K562 (cell line): ENCODE results near the gene TLCD4. TPM values are rescaled to one million over a fixed set of nuclear protein-coding genes. Genes with fewer than 3 reads are reported as not detected.

Experiments
- ESRRB ChIP-seq: fragments of 250-450 bp; sonication (Bioruptor Pico); IDR thresholded peaks from 2 replicates; pipeline ENCODE4 v1.5.0; 2020; ENCODE audit warnings: mild to moderate bottlenecking, moderate library complexity, borderline replicate concordance
- FOXA3 ChIP-seq, 2 experiments: fragments of 450-650 bp in 1 of 2; sonication (generic) in 1 of 2; formaldehyde crosslinking; IDR thresholded peaks in 1 of 2; conservative IDR thresholded peaks in 1 of 2; 2 replicates each; pipeline versions ENCODE4 v1.4.0 to v1.8.0; 2020 to 2022; ENCODE audit warnings: mild to moderate bottlenecking in 2 of 2, missing genetic modification reagents in 1 of 2
- FOXM1 ChIP-seq, 2 experiments: fragments of 450-650 bp in 1 of 2; sonication (generic) in 1 of 2; formaldehyde crosslinking in 1 of 2; IDR thresholded peaks; 2 replicates each; pipeline versions ENCODE4 v1.6.1 to v1.9.0; 2017 to 2022; ENCODE audit warnings: low read depth in 2 of 2, mild to moderate bottlenecking in 2 of 2, missing genetic modification reagents in 1 of 2, moderate library complexity in 1 of 2
- GATA2 ChIP-seq: sonication (generic); formaldehyde crosslinking; IDR thresholded peaks from 2 replicates; pipeline ENCODE4 v1.4.0; 2020; ENCODE audit warnings: mild to moderate bottlenecking, missing genetic modification reagents
- GTF2A2 ChIP-seq: IDR thresholded peaks from 2 replicates; pipeline ENCODE4 v1.6.1; 2016; ENCODE audit warnings: mild to moderate bottlenecking, missing genetic modification characterization, missing compliant biosample characterization
- HMGN3 ChIP-seq: IDR thresholded peaks from 2 replicates; pipeline ENCODE4 v1.6.1; 2011; ENCODE audit warnings: borderline replicate concordance, low read depth, mild to moderate bottlenecking, mixed read lengths, low read length; ENCODE audit not compliant: insufficient read length; ENCODE audit errors: extremely low read depth
- KHSRP ChIP-seq: fragments of 450-650 bp; IDR thresholded peaks from 2 replicates; pipeline ENCODE4 v1.6.1; 2017
- KLF10 ChIP-seq: fragments of 250-450 bp; sonication (Bioruptor Pico); IDR thresholded peaks from 2 replicates; pipeline ENCODE4 v1.6.1; 2021; ENCODE audit warnings: matching md5 sums
- PTBP1 ChIP-seq: fragments of 200-400 bp; formaldehyde crosslinking; IDR thresholded peaks from 2 replicates; pipeline ENCODE4 v1.6.1; 2017; ENCODE audit warnings: low read depth, low read length
- PTTG1 ChIP-seq: fragments of 450-650 bp; IDR thresholded peaks from 2 replicates; pipeline ENCODE4 v1.6.1; 2016; ENCODE audit warnings: low read depth, mild to moderate bottlenecking, missing genetic modification characterization, missing compliant biosample characterization
- RBM17 ChIP-seq: fragments of 200-400 bp; formaldehyde crosslinking; IDR thresholded peaks from 2 replicates; pipeline ENCODE4 v1.6.1; 2017; ENCODE audit warnings: low read depth, mild to moderate bottlenecking, low read length, borderline replicate concordance
- RFX5 ChIP-seq: IDR thresholded peaks from 2 replicates; pipeline ENCODE4 v1.6.1; 2011; ENCODE audit warnings: low read depth, mild to moderate bottlenecking, improper control_type of control experiment, low read length
- SMARCC2 ChIP-seq: fragments of 450-650 bp; IDR thresholded peaks from 2 replicates; pipeline ENCODE4 v1.6.1; 2017; ENCODE audit warnings: antibody characterized with exemption, moderate library complexity, mild to moderate bottlenecking, low read depth
- SP1 ChIP-seq: sonication (generic); formaldehyde crosslinking; IDR thresholded peaks from 2 replicates; pipeline ENCODE4 v1.8.1; 2022; ENCODE audit warnings: mild to moderate bottlenecking, missing genetic modification reagents
- SP2 ChIP-seq: IDR thresholded peaks from 2 replicates; pipeline ENCODE4 v1.6.1; 2011; ENCODE audit warnings: mild to moderate bottlenecking, low read depth, low read length, moderate library complexity; ENCODE audit not compliant: poor library complexity, severe bottlenecking; ENCODE audit errors: extremely low read depth
- STAT5A ChIP-seq: IDR thresholded peaks from 2 replicates; pipeline ENCODE4 v1.6.1; 2012; ENCODE audit warnings: low read length, inconsistent platforms, borderline replicate concordance
- U2AF1 ChIP-seq: fragments of 200-400 bp; formaldehyde crosslinking; optimal IDR thresholded peaks from 2 replicates; pipeline ENCODE3; 2017; ENCODE audit warnings: mild to moderate bottlenecking, low read depth, low read length, moderate library complexity
- ZBED1 ChIP-seq: IDR thresholded peaks from 2 replicates; pipeline ENCODE4 v1.6.1; 2014
- ZNF23 ChIP-seq: fragments of 250-450 bp; sonication (Bioruptor Pico); IDR thresholded peaks from 2 replicates; pipeline ENCODE4 v1.4.0; 2020; ENCODE audit warnings: mild to moderate bottlenecking
- ZNF232 ChIP-seq: sonication (generic); formaldehyde crosslinking; IDR thresholded peaks from 2 replicates; pipeline ENCODE4 v1.8.0; 2022; ENCODE audit warnings: mild to moderate bottlenecking, missing genetic modification reagents
- ZNF41 ChIP-seq: fragments of 250-450 bp; sonication (Bioruptor Pico); conservative IDR thresholded peaks from 2 replicates; pipeline ENCODE4 v1.4.0; 2020; ENCODE audit warnings: mild to moderate bottlenecking
- ZNF707 ChIP-seq: fragments of 250-450 bp; sonication (Bioruptor Pico); conservative IDR thresholded peaks from 2 replicates; pipeline ENCODE4 v1.8.0; 2022; ENCODE audit warnings: inconsistent platforms, mild to moderate bottlenecking, moderate library complexity
- polyA plus RNA-seq, 8 experiments: library from polyadenylated mRNA; depleted of rRNA in 4 of 8; stranded (reverse) in 5 of 8; unstranded in 3 of 8; fragments of >200 nt; fragmentation: Nextera tagmentation in 2 of 8; fragmentation: Illumina TruSeq in 1 of 8; extraction: Ambion mirVana in 2 of 8; extraction: Trizol in 1 of 8; gene quantifications; 2 replicates each; pipeline versions ENCODE4 v1.2.1 to v1.2.3, GENCODE V29; 2011 to 2014; ENCODE audit warnings: inconsistent platforms in 1 of 8, missing spikeins in 1 of 8
- total RNA-seq, 7 experiments: library from RNA; depleted of rRNA in 6 of 7; stranded (reverse); fragments of >200 nt in 6 of 7; fragmentation: Illumina TruSeq in 2 of 7; extraction: Trizol in 2 of 7; gene quantifications; 2 replicates each; pipeline versions ENCODE4 v1.2.1 to v1.2.3, GENCODE V29; 2011 to 2021; ENCODE audit warnings: low replicate concordance in 1 of 7
- TF ChIP-seq, protein P1 (sequence below): fragments of 250-450 bp; sonication (Bioruptor Pico); IDR thresholded peaks from 2 replicates; pipeline ENCODE4 v1.9.0; 2021; ENCODE audit warnings: mild to moderate bottlenecking
- TF ChIP-seq, protein P2 (sequence below): fragments of 250-450 bp; sonication (Bioruptor Pico); IDR thresholded peaks from 2 replicates; pipeline ENCODE4 v1.5.0; 2021; ENCODE audit warnings: mild to moderate bottlenecking, borderline replicate concordance
- TF ChIP-seq, protein P3 (sequence below): fragments of 450-650 bp; conservative IDR thresholded peaks from 2 replicates; pipeline ENCODE4 v1.6.1; 2016; ENCODE audit warnings: missing genetic modification characterization, low read depth, mild to moderate bottlenecking, control low read depth, missing compliant biosample characterization

TLCD4 gene
- total and polyA plus RNA-seq, 9 of the 15 experiments (the other 6 are each of a cell fraction or from before 2014, with no cell fraction given) = 3.5 to 19.8 (median 7.6) TPM

DNA sequence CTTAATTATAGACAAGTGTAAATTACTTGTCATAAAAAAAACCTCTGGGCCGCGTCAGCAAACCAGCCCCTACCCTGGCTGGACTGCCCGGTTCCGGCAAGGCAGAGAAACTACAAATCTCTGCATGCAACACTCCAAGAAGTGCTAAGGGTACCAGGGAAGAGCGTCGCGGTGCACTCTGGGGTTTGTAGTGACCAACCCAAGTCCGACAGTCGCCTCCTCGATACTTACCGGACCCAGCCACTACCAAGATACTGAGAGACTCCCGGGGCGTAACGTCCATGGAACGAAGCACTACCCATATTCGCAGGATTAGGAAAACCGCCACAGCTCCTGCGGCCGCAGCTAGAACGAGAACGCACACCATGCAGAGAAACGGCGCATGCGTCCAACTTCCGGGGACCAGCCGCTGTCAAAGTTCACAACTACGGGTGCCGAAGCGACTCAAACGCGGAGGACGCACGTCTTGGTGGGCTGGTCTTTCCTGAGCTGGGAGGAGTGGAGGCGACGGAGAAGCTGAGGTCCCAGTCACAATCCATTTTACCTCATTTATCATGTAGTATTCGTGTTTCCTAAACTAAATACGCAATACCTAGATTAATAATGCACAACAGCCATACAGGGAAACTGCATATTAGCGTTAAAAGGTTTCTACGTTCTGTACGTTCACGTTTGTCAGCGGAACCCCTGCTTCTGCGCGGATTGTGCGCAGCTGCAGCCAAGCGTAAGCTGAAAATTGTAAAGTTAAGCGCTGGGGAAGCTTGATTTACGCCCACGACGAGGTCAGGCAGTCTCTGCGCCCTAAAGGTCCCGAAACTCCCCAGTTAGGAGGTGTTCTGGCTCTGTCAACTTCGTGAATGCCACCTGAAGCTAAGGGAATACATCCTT, 44.4 kb upstream of the TLCD4 start, which contains the start of gene ALG14 (continued):
- TF ChIP-seq, protein P1, sequence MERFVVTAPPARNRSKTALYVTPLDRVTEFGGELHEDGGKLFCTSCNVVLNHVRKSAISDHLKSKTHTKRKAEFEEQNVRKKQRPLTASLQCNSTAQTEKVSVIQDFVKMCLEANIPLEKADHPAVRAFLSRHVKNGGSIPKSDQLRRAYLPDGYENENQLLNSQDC (CRISPR knock-in tag) = no peak
- TF ChIP-seq, protein P2, sequence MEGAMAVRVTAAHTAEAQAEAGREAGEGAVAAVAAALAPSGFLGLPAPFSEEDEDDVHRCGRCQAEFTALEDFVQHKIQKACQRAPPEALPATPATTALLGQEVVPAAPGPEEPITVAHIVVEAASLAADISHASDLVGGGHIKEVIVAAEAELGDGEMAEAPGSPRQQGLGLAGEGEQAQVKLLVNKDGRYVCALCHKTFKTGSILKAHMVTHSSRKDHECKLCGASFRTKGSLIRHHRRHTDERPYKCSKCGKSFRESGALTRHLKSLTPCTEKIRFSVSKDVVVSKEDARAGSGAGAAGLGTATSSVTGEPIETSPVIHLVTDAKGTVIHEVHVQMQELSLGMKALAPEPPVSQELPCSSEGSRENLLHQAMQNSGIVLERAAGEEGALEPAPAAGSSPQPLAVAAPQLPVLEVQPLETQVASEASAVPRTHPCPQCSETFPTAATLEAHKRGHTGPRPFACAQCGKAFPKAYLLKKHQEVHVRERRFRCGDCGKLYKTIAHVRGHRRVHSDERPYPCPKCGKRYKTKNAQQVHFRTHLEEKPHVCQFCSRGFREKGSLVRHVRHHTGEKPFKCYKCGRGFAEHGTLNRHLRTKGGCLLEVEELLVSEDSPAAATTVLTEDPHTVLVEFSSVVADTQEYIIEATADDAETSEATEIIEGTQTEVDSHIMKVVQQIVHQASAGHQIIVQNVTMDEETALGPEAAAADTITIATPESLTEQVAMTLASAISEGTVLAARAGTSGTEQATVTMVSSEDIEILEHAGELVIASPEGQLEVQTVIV = no peak
- TF ChIP-seq PTTG1 (tag) = no peak
- peak; percentile 75 for TF ChIP-seq SP1
- TF ChIP-seq ESRRB (CRISPR knock-in tag) = no peak
- TF ChIP-seq RFX5 = no peak
- TF ChIP-seq FOXM1 (IDR thresholded peaks at IDR 0.05; ENCODE audit: low read depth) = no peak
- no peak; the same call in 1 of the 2 replicates for TF ChIP-seq FOXM1 (CRISPR knock-in tag; IDR thresholded peaks at IDR 0.05; ENCODE audit: low read depth)
- no peak for TF ChIP-seq STAT5A
- no peak for TF ChIP-seq SP2
- TF ChIP-seq HMGN3 = no peak
- no peak for TF ChIP-seq GTF2A2 (tag)
- no peak for TF ChIP-seq FOXA3 (CRISPR knock-in tag; conservative IDR thresholded peaks at IDR 0.05 in 1 of 2, IDR thresholded peaks at IDR 0.05 in 1 of 2)
- 0 out of 2 replicates have a peak, but pooled peaks have one; percentile 49 for TF ChIP-seq ZNF232
- TF ChIP-seq GATA2 (CRISPR knock-in tag) = no peak
- no peak for TF ChIP-seq RBM17
- TF ChIP-seq ZNF41 (CRISPR knock-in tag) = no peak
- TF ChIP-seq KHSRP = no peak
- TF ChIP-seq U2AF1 = no peak
- TF ChIP-seq ZNF23 (CRISPR knock-in tag) = no peak
- no peak for TF ChIP-seq ZBED1
- no peak for TF ChIP-seq PTBP1
- TF ChIP-seq KLF10 (CRISPR knock-in tag) = no peak
- TF ChIP-seq SMARCC2 = no peak
- TF ChIP-seq ZNF707 = no peak
- TF ChIP-seq, protein P3, sequence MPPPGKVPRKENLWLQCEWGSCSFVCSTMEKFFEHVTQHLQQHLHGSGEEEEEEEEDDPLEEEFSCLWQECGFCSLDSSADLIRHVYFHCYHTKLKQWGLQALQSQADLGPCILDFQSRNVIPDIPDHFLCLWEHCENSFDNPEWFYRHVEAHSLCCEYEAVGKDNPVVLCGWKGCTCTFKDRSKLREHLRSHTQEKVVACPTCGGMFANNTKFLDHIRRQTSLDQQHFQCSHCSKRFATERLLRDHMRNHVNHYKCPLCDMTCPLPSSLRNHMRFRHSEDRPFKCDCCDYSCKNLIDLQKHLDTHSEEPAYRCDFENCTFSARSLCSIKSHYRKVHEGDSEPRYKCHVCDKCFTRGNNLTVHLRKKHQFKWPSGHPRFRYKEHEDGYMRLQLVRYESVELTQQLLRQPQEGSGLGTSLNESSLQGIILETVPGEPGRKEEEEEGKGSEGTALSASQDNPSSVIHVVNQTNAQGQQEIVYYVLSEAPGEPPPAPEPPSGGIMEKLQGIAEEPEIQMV (tag) = no peak
